HepG2 (cell line): ENCODE results near the gene LSM3. TPM values are rescaled to one million over a fixed set of nuclear protein-coding genes. Genes with fewer than 3 reads are reported as not detected.

Experiments
- ELF4 ChIP-seq: sonication (generic); formaldehyde crosslinking; IDR thresholded peaks from 2 replicates; pipeline ENCODE4 v1.5.0; 2020; ENCODE audit warnings: missing genetic modification reagents, mild to moderate bottlenecking, moderate library complexity, borderline replicate concordance
- GRHL1 ChIP-seq: sonication (generic); formaldehyde crosslinking; conservative IDR thresholded peaks from 2 replicates; pipeline ENCODE4 v1.8.0; 2022; ENCODE audit warnings: missing genetic modification reagents
- HDAC1 ChIP-seq: sonication (generic); formaldehyde crosslinking; IDR thresholded peaks from 2 replicates; pipeline ENCODE4 v1.5.1; 2020; ENCODE audit warnings: mild to moderate bottlenecking, missing genetic modification reagents
- HNF4G ChIP-seq, 2 experiments: sonication (generic) in 1 of 2; formaldehyde crosslinking in 1 of 2; IDR thresholded peaks; 2 replicates each; pipeline versions ENCODE4 v1.4.0 to v1.6.1; 2011 to 2020; ENCODE audit warnings: borderline replicate concordance in 2 of 2, low read depth in 2 of 2, mild to moderate bottlenecking in 2 of 2, low read length in 1 of 2, missing genetic modification reagents in 1 of 2, moderate library complexity in 1 of 2
- MAFG ChIP-seq: sonication (generic); formaldehyde crosslinking; IDR thresholded peaks from 2 replicates; pipeline ENCODE4 v1.5.1; 2020; ENCODE audit warnings: mild to moderate bottlenecking, missing genetic modification reagents
- MED8 ChIP-seq: sonication (generic); formaldehyde crosslinking; IDR thresholded peaks from 2 replicates; pipeline ENCODE4 v1.8.1; 2023; ENCODE audit warnings: mild to moderate bottlenecking, missing genetic modification reagents; ENCODE audit not compliant: insufficient replicate concordance
- MXD3 ChIP-seq: IDR thresholded peaks from 2 replicates; pipeline ENCODE4 v1.6.1; 2016; ENCODE audit warnings: mild to moderate bottlenecking, missing biosample characterization, missing genetic modification reagents
- MXI1 ChIP-seq: IDR thresholded peaks from 3 replicates; pipeline ENCODE4 v1.6.1; 2012; ENCODE audit warnings: low read depth, low read length, inconsistent platforms, borderline replicate concordance
- NFE2L1 ChIP-seq: sonication (generic); formaldehyde crosslinking; IDR thresholded peaks from 2 replicates; pipeline ENCODE4 v1.4.0; 2020; ENCODE audit warnings: missing genetic modification reagents, mild to moderate bottlenecking, borderline replicate concordance
- NONO ChIP-seq, 2 experiments: fragments of 450-650 bp in 1 of 2; sonication (generic) in 1 of 2; formaldehyde crosslinking in 1 of 2; IDR thresholded peaks in 1 of 2; conservative IDR thresholded peaks in 1 of 2; 2 replicates each; pipeline versions ENCODE4 v1.6.1 to v1.8.0; 2017 to 2022; ENCODE audit warnings: mild to moderate bottlenecking in 1 of 2, missing genetic modification reagents in 1 of 2, moderate library complexity in 1 of 2
- PAXIP1 ChIP-seq: sonication (generic); formaldehyde crosslinking; conservative IDR thresholded peaks from 2 replicates; pipeline ENCODE4 v1.4.0; 2020; ENCODE audit warnings: mild to moderate bottlenecking, missing genetic modification reagents, moderate library complexity
- PBX2 ChIP-seq: IDR thresholded peaks from 2 replicates; pipeline ENCODE4 v1.6.1; 2016; ENCODE audit warnings: control low read depth
- RFX3 ChIP-seq: IDR thresholded peaks from 2 replicates; pipeline ENCODE4 v1.6.1; 2016; ENCODE audit warnings: missing biosample characterization, missing genetic modification reagents
- RNF2 ChIP-seq: fragments of 450-650 bp; conservative IDR thresholded peaks from 2 replicates; pipeline ENCODE4 v1.6.1; 2016; ENCODE audit warnings: low read depth
- XRCC5 ChIP-seq: fragments of 200-400 bp; formaldehyde crosslinking; optimal IDR thresholded peaks from 2 replicates; pipeline ENCODE3; 2017; ENCODE audit warnings: mild to moderate bottlenecking, low read length
- YEATS4 ChIP-seq: sonication (generic); formaldehyde crosslinking; IDR thresholded peaks from 2 replicates; pipeline ENCODE4 v1.4.0; 2020; ENCODE audit warnings: missing genetic modification reagents, borderline replicate concordance
- ZNF124 ChIP-seq: sonication (generic); formaldehyde crosslinking; IDR thresholded peaks from 2 replicates; pipeline ENCODE4 v1.4.0; 2020; ENCODE audit warnings: missing genetic modification reagents
- ZNF274 ChIP-seq: sonication (generic); formaldehyde crosslinking; IDR thresholded peaks from 2 replicates; pipeline ENCODE4 v1.5.1; 2020; ENCODE audit warnings: mild to moderate bottlenecking, missing genetic modification reagents
- ZNF383 ChIP-seq: sonication (generic); formaldehyde crosslinking; IDR thresholded peaks from 2 replicates; pipeline ENCODE4 v1.4.0; 2020; ENCODE audit warnings: missing genetic modification reagents, mild to moderate bottlenecking, borderline replicate concordance
- ZNF414 ChIP-seq: sonication (generic); formaldehyde crosslinking; IDR thresholded peaks from 2 replicates; pipeline ENCODE4 v1.5.0; 2020; ENCODE audit warnings: missing genetic modification reagents
- ZNF672 ChIP-seq: sonication (generic); formaldehyde crosslinking; IDR thresholded peaks from 2 replicates; pipeline ENCODE4 v1.8.1; 2022; ENCODE audit warnings: missing genetic modification reagents
- polyA plus RNA-seq, 8 experiments: library from polyadenylated mRNA; depleted of rRNA in 3 of 8; stranded (reverse) in 7 of 8; unstranded in 1 of 8; fragments of >200 nt; fragmentation: Illumina TruSeq in 4 of 8; extraction: Trizol in 4 of 8; gene quantifications; 2 replicates each; pipeline versions ENCODE4 v1.2.1 to v1.2.3, GENCODE V29; 2011 to 2016; ENCODE audit warnings: low read depth in 4 of 8, missing spikeins in 1 of 8, mixed read lengths in 1 of 8; ENCODE audit not compliant: insufficient read depth in 1 of 8
- total RNA-seq, 5 experiments: library from RNA; depleted of rRNA; stranded (reverse); fragments of >200 nt; fragmentation: Illumina TruSeq; extraction: Trizol; gene quantifications; 2 replicates each; pipeline ENCODE4 v1.2.3, GENCODE V29; 2016; ENCODE audit warnings: low read depth in 1 of 5

The LSM3 gene
- total and polyA plus RNA-seq, 2 of the 13 experiments (the other 11 are each of a cell fraction or from before 2014, with no cell fraction given), result 5.1 to 19.4 TPM

GRCh38 chr3:14178247-14179113 lies at the start of gene LSM3, which contains the start of gene XPC (continued):
- TF ChIP-seq ELF4 (CRISPR knock-in tag) (peak; percentile 97; the same call in 1 of the 2 replicates), GRHL1 (no peak), ZNF383 (CRISPR knock-in tag) (no peak), ZNF124 (CRISPR knock-in tag) (no peak), NFE2L1 (no peak), HNF4G (IDR thresholded peaks at IDR 0.05; ENCODE audit: borderline replicate concordance, low read depth, low read length) (peak; percentile 49; the same call in 1 of the 2 replicates), HNF4G (CRISPR knock-in tag; IDR thresholded peaks at IDR 0.05; ENCODE audit: borderline replicate concordance, low read depth) (no peak; the same call in 1 of the 2 replicates), MXD3 (CRISPR knock-in tag) (peak; percentile 84), NONO (IDR thresholded peaks at IDR 0.05) (no peak), NONO (CRISPR knock-in tag; conservative IDR thresholded peaks at IDR 0.05) (peak; percentile 94), PBX2 (no peak), MED8 (CRISPR knock-in tag) (peak; percentile 69), PAXIP1 (CRISPR knock-in tag) (peak; percentile 66), MXI1 (peak; percentile 71; the same call in 2 of the 3 replicates), RFX3 (no peak), ZNF414 (CRISPR knock-in tag) (peak; percentile 93), RNF2 (peak; percentile 36), ZNF274 (CRISPR knock-in tag) (peak; percentile 81; the same call in 1 of the 2 replicates), XRCC5 (peak; percentile 48), MAFG (CRISPR knock-in tag) (no peak), YEATS4 (CRISPR knock-in tag) (peak; percentile 86), HDAC1 (CRISPR knock-in tag) (peak; percentile 91), ZNF672 (CRISPR knock-in tag) (no peak)
